Spinal cord (tissue), 10 donors: ENCODE data around the gene HNRNPDL. TPM values are rescaled to one million over a fixed set of nuclear protein-coding genes. Genes with fewer than 3 reads are reported as not detected.
"Not testable (repeated sequence)": the region's sequence is repeated elsewhere in the genome, so short reads cannot be mapped to it uniquely, and the experiment has no call there.

Source experiments
- DNase-seq, 6 donors: peaks; one replicate each; pipeline versions ENCODE4 v3.0.0 to v3.0.0-alpha.2; 2013 to 2015; ENCODE audit warnings: low spot score in 6 of 6, low read depth in 4 of 6
- H3K27ac ChIP-seq: one replicate; pipeline ENCODE4 v1.5.1; 2013; ENCODE audit warnings: low read depth, low read length, control low read depth
- H3K27me3 ChIP-seq: one replicate; pipeline ENCODE4 v1.6.1; 2013; ENCODE audit warnings: low read length; ENCODE audit not compliant: control insufficient read depth, insufficient read depth
- H3K36me3 ChIP-seq: one replicate; pipeline ENCODE4 v1.6.1; 2013; ENCODE audit warnings: low read length; ENCODE audit not compliant: control insufficient read depth, insufficient read depth
- H3K4me1 ChIP-seq: one replicate; pipeline ENCODE4 v1.6.1; 2013; ENCODE audit warnings: low read length; ENCODE audit not compliant: control insufficient read depth, insufficient read depth
- H3K4me3 ChIP-seq: one replicate; pipeline ENCODE4 v1.5.1; 2013; ENCODE audit warnings: low read depth, low read length, control low read depth
- H3K9me3 ChIP-seq: one replicate; pipeline ENCODE4 v1.6.1; 2013; ENCODE audit warnings: low read length; ENCODE audit not compliant: control insufficient read depth, insufficient read depth
- WGBS: methylation state at CpG from one replicate; pipeline ENCODE4 v1.1.5; 2013; ENCODE audit warnings: missing lambda C conversion rate; ENCODE audit not compliant: insufficient coverage; 5-methylcytosine and 5-hydroxymethylcytosine counted together
- polyA plus RNA-seq, 2 donors: library from polyadenylated mRNA; unstranded; fragments of 120-200 nt; gene quantifications; one replicate each; pipeline ENCODE4 v1.2.1, GENCODE V29; 2013; ENCODE audit not compliant: insufficient read length in 2 of 2
- total RNA-seq, 2 donors: library from RNA; depleted of rRNA in 1 of 2; stranded (reverse); fragments of 120-200 nt in 1 of 2; fragments of >200 nt in 1 of 2; gene quantifications; one replicate each; pipeline versions ENCODE4 v1.2.3 to v1.2.4, GENCODE V29; 2013 to 2014
- donor health status: healthy.

HNRNPDL gene
- total and polyA plus RNA-seq, 4 donors: 178 to 528 (median 397) TPM

GRCh38 chr4:82401600-82401999 is 28.7 kb downstream of the HNRNPDL start:
- no peak overlapping the region for H3K4me3 ChIP-seq
- H3K27ac ChIP-seq: no peak overlapping the region
- no peaks in the 10 kb centered on the region for H3K9me3 ChIP-seq
- no peaks in the 10 kb centered on the region for H3K4me1 ChIP-seq
- no peak for DNase-seq
- no peaks in the 10 kb centered on the region for H3K27me3 ChIP-seq
- no peaks in the 10 kb centered on the region for H3K36me3 ChIP-seq
- WGBS: 95% methylated on average over 5 of the region's 7 CpGs

GRCh38 chr4:82398263-82398662 is 32.0 kb downstream of the HNRNPDL start:
- no peak overlapping the region for H3K27ac ChIP-seq
- H3K36me3 ChIP-seq: no peaks in the 10 kb centered on the region
- DNase-seq: no peak
- no CpG with 5 or more reads among the region's 1 CpG for WGBS
- H3K4me1 ChIP-seq: no peaks in the 10 kb centered on the region
- H3K9me3 ChIP-seq: no peaks in the 10 kb centered on the region
- H3K4me3 ChIP-seq: no peak overlapping the region
- no peaks in the 10 kb centered on the region for H3K27me3 ChIP-seq

- no peaks in the 10 kb centered on the region for H3K36me3 ChIP-seq
- no peak for DNase-seq
- no peaks in the 10 kb centered on the region for H3K27me3 ChIP-seq
- H3K4me1 ChIP-seq: no peaks in the 10 kb centered on the region
- no peaks in the 10 kb centered on the region for H3K9me3 ChIP-seq
- no peak overlapping the region for H3K27ac ChIP-seq
- 100% methylated on average over 2 of the region's 3 CpGs for WGBS
- no peak overlapping the region for H3K4me3 ChIP-seq
Observed at GRCh38 chr4:82397527-82397926, 32.7 kb downstream of the HNRNPDL start.

GRCh38 chr4:82394896-82395295 is 35.4 kb downstream of the HNRNPDL start:
- no peaks in the 10 kb centered on the region for H3K4me1 ChIP-seq
- H3K4me3 ChIP-seq: no peak overlapping the region
- H3K27ac ChIP-seq: no peak overlapping the region
- H3K27me3 ChIP-seq: no peaks in the 10 kb centered on the region
- H3K9me3 ChIP-seq: no peaks in the 10 kb centered on the region
- DNase-seq: no peak
- WGBS: 100% methylated on average over 1 of the region's 3 CpGs
- H3K36me3 ChIP-seq: no peaks in the 10 kb centered on the region

- whole genome bisulfite sequencing: 88% methylated on average over 6 of the region's 9 CpGs
- not testable (repeated sequence) for H3K9me3 ChIP-seq, H3K4me1 ChIP-seq, H3K27me3 ChIP-seq, H3K4me3 ChIP-seq, DNase-seq, H3K36me3 ChIP-seq, H3K27ac ChIP-seq
Observed at GRCh38 chr4:82390061-82390460, 40.2 kb downstream of the HNRNPDL start.

- Histone ChIP-seq H3K27ac (no peak overlapping the region), H3K4me3 (no peak overlapping the region), H3K4me1 (no peaks in the 10 kb centered on the region), H3K9me3 (peaks cover 1% of the 10 kb centered on the region), H3K36me3 (peaks cover 2% of the 10 kb centered on the region), H3K27me3 (no peaks in the 10 kb centered on the region)
- WGBS: 100% methylated on average over 1 of the region's 1 CpG
- DNase-seq: no peak
Observed at GRCh38 chr4:82388405-82388804, 41.9 kb downstream of the HNRNPDL start.

GRCh38 chr4:82386312-82386711 is 44.0 kb downstream of the HNRNPDL start:
- H3K4me1 ChIP-seq, H3K4me3 ChIP-seq, H3K9me3 ChIP-seq, H3K36me3 ChIP-seq, H3K27me3 ChIP-seq, H3K27ac ChIP-seq, DNase-seq: not testable (repeated sequence)
- WGBS: no CpG with 5 or more reads among the region's 8 CpGs

- DNase-seq: no peak
- H3K36me3 ChIP-seq: peaks cover 14% of the 10 kb centered on the region
- H3K9me3 ChIP-seq: peaks cover 3% of the 10 kb centered on the region
- H3K4me1 ChIP-seq: no peaks in the 10 kb centered on the region
- H3K27ac ChIP-seq: no peak overlapping the region
- H3K4me3 ChIP-seq: no peak overlapping the region
- no peaks in the 10 kb centered on the region for H3K27me3 ChIP-seq
- no CpG with 5 or more reads among the region's 2 CpGs for whole genome bisulfite sequencing
Observed at GRCh38 chr4:82382751-82383150, 47.5 kb downstream of the HNRNPDL start.

- no peaks in the 10 kb centered on the region for H3K27me3 ChIP-seq
- no peak for DNase-seq
- peaks cover 19% of the 10 kb centered on the region for H3K36me3 ChIP-seq
- no peak overlapping the region for H3K4me3 ChIP-seq
- no peak overlapping the region for H3K27ac ChIP-seq
- WGBS: 67% methylated on average over 1 of the region's 2 CpGs
- H3K4me1 ChIP-seq: peaks cover 5% of the 10 kb centered on the region
- H3K9me3 ChIP-seq: peaks cover 3% of the 10 kb centered on the region
Observed at GRCh38 chr4:82381661-82382296, 48.5 kb downstream of the HNRNPDL start.

GRCh38 chr4:82381235-82381634 is 49.0 kb downstream of the HNRNPDL start:
- Histone ChIP-seq H3K36me3 (peaks cover 19% of the 10 kb centered on the region), H3K27me3 (no peaks in the 10 kb centered on the region), H3K27ac (no peak overlapping the region), H3K4me3 (no peak overlapping the region), H3K4me1 (peaks cover 5% of the 10 kb centered on the region), H3K9me3 (peaks cover 3% of the 10 kb centered on the region)
- DNase-seq: no peak
- 96% methylated on average over 3 of the region's 3 CpGs for WGBS
